GM04504 (cell line): Measurements from ENCODE around the gene DNHD1.

Experiments
- DNase-seq: peaks from one replicate; pipeline ENCODE4 v3.0.0-alpha.2; 2012; ENCODE audit warnings: low read depth

DNHD1 gene

DNA sequence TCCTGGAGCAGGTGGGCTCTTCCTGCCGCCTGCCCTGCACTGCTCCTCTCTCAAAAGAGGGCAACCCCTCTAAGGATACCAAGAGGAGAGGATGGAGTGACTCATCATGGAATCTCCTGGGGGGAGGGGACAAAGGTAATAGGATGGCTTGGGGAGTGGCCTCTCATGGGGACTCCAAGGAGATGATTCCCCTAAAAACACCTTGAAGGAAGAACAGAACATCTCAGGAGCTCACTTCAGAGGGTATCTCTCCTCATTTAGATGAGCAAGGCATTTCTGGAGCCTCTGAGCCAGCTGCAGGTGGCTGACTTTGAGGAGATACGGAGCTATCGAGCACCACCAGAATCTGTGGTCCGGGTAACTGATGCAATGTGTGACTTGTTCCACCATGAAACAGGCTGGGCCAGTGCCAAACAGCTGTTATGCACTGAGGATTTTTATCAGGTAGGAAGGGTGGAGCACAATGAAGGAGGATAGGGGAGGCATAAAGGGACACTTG, 66.1 kb downstream of the DNHD1 start:
- DNase-seq: no peak

DNA sequence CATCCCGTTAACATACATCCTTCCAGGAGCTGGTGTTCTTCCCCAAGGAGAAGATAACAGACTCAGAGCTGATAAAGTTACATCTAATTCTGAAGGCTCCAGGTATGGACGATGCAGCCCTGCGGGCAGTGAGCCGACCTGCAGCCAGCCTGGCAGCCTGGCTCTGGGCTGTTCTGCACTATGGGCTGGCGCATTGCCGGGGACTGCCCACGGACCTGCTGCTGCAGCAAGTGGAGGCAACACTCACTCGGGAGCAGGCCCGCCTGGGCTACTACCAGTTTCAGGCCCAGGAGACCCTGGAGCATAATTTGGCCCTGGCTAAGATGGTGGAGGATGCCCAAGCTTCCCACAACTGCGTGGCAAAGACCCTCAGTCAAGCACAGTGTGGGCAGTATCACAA, 66.6 kb downstream of the DNHD1 start:
- no peak for DNase-seq

DNA sequence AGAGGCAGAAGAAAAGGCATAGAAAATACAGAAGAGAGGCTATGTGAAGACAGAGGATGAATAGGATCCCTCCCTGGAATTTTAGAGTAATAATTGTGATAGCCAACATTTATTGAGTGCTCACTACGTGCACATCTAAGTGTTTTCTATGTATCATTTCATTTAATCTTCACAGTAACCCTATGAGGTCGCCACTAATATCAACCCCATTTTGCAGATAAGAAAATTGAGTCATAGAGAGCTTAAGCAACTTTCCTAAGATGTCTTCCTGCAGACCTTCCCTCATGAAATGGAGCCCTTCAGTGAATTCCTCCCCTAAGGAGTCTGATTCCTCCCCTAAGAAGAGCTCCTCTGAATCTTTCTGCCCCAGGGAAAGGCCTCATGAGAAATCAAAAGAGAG, 68.2 kb downstream of the DNHD1 start:
- DNase-seq: no peak

DNA sequence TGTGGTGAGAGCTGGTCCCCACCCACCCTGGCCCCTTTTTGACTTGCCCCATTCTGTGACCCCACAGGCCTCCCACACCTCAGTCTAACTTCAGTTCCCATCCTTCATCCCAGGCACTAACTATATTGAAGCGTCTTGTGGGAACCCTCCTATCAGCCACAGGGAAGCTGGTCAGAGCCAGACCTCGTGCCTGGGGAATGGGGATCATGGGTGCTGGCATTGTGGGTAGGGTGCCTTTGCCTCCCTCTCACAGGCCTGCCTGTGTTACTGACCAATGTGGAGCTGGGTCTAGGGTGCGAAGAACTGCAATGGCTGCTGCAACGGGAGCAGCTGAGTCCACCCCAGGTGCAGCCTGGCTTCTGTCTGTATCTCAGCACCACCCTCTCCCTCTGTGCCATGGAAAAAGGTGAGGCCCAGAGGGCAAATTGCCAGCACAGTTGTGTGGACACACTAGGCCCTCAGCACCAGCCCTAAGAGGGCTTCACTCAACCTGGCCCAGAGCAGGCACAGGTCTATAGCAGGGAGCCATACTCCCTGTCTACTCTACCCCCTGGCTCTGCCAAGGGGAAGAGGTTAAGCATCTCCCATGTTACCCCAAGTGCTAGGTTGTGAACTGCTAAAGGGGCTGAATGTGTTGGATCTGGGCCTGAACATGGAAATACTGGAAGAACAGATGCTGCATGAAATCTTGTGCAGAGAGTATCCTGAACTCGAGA, 69.1 kb downstream of the DNHD1 start:
- DNase-seq: no peak

DNA sequence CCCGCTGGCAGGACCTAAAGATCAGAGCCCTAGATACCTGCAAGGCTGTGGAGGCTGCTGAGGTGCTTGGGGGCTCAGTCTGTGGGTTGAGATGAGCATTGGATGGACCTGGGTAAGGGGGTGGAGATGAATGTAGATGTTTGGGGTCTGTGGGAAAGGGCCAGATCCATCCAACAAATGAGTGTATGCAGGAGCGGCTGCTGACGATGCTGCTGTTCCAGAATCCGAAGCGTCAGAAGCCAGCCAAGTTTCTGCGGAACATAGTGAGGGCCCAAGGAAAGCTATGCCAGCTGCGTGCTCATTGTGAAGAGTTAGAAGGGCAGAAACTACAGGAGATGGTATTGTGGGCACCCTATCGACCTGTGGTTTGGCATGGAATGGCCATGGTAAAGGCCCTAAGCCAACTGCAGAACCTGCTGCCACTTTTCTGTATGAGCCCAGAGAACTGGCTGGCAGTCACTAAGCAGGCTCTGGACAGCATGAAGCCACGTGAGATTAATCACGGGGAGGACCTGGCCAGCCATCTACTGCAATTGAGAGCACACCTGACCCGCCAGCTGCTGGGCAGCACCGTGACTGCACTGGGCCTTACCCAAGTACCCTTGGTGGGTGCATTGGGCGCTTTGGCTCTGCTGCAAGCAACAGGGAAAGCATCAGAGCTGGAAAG, 69.8 kb downstream of the DNHD1 start:
- no peak for DNase-seq

DNA sequence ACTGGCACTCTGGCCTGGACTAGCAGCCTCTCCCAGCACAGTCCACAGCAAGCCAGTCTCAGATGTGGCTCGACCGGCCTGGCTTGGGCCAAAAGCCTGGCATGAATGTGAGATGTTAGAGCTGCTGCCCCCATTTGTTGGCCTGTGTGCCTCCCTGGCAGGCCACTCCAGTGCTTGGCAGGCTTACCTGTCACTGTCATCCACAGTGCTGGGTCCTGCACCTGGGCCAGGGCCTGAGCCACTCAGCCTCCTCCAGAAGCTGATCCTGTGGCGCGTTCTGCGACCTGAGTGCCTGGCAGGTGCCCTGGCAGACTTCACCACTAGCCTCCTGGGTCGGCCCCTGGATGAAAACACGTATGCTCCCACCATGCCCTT, 70.3 kb downstream of the DNHD1 start:
- DNase-seq: no peak

DNA sequence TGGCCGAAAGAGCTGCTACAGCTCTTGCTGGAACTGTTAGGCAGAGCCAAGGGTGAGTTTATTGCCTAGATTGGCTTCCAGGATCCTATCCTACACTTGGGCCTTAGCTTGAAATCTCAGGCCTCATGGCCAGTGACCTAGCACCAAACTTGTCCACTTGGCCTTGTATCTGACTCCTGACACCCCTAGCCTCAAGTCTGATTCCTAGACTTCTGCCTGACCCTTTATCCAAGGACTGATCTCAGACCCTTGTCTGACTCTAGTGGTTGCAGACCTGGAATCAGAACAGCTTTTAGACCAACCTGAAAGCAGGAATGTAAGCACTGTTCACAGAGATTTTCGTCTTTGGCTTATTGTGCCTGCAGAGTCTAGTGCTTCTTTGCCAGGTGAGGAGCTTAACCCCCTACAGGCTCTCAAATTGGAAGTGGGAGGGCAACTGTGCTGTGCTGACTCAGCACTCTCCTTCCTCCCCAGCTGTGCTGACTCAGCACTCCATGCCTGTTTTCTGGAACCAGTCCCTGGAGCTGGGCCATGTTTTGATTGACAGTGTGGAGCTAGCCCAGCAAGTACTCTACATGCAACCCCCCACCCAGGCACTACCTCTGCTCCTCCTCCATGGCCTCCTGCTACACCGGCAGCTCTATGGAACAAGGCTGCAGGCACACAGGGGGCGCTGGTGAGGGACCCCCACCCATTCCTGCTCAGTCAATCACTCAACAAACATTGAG, 71.3 kb downstream of the DNHD1 start:
- DNase-seq: peak; percentile 38

DNA sequence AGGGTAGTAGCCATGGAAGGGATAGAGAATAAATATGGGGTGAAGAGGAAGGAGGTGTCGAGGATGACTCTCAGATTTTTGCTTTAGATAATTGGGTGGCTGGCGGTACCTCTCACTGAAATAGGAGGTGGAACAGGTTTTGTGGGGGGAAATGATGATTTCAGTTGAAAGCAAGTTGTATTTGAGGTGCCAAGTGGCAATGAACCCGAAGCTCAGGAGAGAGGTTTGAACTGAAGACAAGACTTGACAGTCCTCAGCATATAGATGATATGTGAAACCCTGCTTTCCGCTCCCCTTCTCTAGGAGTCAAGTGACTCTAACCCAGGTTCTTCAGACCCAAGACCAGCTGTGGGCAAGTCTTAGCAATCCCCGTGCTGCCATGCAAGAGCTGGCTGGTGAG, 72.6 kb downstream of the DNHD1 start:
- no peak for DNase-seq

DNA sequence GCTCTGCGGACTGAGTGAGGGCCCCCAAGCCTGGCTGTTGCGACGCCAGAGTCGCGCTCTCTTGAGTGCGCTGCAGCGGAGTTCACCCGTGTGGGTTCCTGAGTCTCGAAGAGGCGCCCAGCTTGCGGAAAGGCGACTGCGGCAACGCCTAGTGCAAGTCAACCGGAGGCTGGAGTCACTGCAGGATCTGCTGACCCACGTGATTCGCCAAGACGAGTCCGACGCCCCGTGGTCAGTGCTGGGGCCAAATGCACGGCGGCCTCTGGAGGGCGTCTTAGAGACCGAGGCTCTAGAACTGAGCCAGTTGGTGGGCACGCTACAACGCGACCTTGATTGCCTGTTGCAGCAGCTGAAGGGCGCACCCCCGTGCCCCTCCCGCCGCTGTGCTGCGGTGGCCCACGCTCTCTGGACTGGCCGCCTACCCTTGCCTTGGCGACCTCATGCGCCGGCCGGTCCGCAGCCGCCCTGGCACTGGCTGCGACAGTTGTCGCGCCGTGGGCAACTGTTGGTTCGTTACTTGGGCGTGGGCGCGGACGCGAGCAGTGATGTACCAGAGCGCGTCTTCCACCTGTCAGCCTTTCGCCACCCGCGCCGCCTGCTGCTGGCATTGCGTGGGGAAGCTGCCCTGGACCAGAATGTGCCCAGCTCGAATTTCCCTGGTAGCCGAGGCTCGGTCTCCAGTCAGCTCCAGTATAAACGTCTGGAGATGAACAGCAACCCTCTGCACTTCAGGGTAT, 73.8 kb downstream of the DNHD1 start:
- no peak for DNase-seq

DNA sequence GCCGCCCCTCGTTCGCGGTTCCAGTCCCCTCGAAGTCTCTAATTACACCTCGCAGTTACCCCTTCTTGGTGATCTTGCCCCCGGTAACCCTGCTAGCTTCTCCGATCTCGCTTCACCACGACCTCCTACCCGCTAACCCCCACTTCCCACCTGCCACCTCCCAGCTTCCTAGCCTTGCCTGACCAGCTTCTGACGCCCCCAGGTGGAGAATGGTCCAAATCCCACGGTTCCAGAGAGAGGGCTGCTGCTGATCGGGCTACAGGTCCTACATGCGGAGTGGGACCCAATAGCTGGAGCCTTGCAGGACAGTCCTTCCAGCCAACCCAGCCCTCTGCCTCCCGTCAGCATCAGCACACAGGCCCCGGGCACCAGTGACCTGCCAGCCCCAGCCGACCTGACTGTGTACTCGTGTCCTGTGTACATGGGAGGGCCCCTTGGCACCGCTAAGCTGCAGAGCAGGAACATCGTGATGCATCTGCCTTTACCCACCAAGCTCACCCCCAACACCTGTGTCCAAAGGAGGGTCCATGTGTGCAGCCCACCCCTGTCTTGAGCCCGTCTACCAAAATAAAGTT, 74.4 kb downstream of the DNHD1 start:
- DNase-seq: no peak

DNA sequence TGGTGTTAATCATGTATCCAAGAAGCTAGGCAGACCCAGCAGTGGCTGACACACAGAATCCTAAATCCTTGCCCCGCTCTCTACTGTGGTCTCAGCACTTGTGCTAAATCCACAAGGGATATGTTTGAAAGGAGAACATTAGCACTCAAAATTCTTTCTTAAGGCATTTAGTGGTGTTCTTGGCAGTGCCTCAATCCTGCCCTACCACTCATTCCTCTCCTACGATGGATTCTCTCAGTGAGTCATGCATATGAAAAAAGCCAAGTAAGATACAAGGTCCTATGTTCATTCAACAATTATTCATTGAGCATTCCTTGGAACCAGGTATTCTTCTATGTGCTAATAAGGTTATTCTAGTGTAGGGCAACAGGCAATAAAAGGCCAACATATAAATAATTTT, 75.1 kb downstream of the DNHD1 start:
- peak; percentile 44 for DNase-seq

DNA sequence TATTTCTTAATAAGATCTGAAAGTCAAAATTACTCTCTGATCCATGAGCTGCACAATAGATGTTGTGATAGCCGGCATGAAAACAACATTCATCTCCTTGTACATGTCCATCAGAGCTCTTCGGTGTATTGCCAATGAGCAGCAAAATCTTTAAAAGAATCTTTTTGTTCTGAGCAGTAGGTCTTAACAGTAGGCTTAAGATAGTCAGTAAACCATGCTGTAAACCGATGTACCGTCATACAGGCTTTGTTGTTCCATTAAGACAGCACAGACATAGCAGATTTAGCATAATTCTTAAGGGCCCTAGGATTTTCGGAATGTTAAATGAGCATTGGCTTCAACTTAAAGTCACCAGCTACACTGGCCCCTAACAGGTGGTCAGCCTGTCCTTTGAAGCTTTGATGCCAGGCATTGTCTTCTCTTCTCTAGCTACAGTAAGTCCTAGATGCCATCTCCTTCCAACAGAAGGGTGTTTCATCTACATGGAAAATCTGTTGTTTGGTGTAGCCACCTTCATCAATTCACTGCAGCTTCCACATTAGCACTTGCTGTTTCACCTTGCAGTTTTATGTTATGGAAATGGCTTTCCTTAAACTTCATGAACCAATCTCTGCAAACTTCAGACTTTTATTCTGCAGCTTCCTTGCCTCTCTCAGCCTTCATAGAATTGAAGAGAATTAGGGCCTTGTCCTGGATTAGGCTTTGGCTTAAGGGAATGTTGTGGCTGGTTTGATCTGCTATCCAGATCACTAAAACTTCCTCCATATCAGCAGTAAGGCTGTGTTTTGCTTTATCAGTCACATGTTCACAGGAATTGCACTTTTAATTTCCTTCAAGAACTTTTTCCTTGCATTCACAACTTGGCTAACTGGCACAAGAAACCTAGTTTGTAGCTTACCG, 78.0 kb downstream of the DNHD1 start:
- DNase-seq: no peak

DNA sequence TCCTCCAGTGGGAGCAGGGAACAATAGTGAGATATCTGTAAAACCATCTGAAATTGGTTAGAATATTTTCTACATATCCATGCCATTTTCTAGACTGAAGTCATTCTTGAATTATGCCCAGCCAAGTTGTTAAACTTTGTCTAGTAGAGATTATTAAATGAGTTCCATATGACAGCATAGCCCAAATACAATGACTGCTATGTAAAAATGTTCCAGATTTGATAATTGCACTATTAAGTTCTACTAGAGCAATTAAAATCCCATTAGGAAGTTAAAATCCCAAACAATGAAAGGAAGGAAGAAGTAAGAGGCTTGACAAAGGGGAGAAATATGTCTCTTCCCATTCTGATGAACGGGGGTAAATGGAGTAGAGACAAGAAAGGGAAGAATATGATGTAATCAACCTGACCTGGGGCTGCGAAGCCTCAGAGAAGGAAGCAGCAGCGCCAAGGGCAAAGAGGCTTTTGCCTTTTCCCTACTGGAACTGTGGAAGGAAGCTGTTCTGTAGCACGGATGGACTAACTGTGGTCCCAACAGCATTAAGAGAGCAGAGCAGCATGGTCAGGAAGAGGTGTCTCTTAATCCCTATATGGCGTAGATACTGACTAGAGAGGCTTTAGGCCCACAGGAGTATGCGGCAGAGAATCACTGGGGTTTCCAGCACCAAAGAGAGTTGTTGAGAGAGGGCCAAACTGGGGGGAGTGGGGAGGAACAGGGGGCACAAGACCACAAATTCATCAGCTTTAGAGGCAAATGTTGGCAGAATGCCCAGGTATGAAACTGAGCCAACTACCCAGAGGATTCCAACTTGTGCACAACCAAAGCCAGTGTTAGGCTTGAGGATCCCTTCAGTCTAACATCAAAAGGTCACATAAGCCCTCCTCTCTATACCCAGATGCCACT, 79.6 kb downstream of the DNHD1 start:
- peak; percentile 73 for DNase-seq

DNA sequence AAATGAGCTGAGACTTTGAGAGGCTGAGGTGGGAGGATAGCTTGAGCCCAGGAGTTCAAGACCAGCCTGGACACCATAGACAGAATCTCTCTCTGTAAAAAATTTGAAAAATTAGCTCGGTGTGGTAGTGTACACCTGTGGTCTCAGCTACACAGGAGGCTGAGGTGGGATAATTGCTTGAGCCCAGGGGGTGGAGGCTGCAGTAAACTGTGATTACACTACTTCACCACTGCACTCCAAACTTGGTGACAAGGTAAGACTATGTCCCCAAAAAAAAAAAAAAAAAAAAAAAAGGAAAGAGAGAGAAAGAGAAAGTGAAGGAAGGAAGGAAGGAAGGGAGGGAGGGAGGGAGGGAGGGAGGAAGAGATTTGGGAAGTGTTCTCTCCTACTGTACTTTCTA, 81.1 kb downstream of the DNHD1 start:
- DNase-seq: no peak

DNA sequence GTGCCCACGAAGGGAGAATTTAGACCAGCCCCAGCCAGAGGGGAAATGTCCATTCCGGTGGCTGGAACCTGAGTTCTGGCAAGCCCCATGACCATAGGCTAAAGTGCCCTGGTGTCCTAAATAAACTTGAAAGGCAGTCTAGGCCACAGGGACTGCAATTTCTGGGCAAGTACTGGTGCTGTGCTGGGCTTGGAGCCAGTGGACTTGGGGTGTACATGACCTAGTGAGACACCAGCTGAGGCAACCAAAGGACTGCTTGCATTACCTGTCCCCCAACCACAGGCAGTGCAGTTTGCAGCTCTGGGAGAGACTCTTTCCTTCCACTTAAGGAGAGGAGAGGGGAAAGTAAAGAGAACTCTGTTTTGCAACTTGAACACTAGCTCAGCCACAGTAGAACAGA, 82.6 kb downstream of the DNHD1 start:
- DNase-seq: no peak

DNA sequence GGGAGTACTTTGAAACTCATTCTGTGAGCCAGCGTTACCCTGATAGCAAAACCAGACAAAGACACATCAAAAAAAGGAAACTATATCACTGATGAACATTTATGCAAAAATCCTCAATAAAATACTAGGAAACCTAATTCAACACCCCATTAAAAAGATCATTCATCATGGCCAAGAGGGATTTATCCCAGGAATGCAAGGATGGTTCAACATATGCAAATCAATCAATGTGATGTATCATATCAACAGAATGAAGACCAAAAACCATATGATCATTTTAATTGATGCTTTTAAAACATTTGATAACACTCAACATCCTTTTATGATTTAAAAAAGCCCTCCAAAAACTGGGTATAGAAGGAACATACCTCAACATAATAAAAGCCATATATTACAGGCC, 86.5 kb downstream of the DNHD1 start:
- no peak for DNase-seq

DNA sequence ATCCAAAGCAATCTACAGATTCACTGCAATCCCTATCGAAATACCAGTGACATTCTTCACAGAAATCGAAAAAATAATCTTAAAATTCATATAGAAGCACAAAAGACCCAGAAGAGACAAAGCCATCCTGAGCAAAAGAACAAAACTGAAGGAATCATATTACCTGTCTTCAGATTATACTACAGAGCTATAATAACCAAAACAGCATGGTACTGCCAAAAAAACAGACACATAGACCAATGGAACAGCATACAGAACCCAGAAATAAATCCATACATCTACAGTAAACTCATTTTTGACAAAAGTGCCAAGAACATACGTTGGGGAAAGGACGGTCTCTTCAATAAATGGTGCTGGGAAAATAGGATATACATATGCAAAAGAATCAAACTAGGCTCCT, 87.4 kb downstream of the DNHD1 start:
- DNase-seq: no peak

DNA sequence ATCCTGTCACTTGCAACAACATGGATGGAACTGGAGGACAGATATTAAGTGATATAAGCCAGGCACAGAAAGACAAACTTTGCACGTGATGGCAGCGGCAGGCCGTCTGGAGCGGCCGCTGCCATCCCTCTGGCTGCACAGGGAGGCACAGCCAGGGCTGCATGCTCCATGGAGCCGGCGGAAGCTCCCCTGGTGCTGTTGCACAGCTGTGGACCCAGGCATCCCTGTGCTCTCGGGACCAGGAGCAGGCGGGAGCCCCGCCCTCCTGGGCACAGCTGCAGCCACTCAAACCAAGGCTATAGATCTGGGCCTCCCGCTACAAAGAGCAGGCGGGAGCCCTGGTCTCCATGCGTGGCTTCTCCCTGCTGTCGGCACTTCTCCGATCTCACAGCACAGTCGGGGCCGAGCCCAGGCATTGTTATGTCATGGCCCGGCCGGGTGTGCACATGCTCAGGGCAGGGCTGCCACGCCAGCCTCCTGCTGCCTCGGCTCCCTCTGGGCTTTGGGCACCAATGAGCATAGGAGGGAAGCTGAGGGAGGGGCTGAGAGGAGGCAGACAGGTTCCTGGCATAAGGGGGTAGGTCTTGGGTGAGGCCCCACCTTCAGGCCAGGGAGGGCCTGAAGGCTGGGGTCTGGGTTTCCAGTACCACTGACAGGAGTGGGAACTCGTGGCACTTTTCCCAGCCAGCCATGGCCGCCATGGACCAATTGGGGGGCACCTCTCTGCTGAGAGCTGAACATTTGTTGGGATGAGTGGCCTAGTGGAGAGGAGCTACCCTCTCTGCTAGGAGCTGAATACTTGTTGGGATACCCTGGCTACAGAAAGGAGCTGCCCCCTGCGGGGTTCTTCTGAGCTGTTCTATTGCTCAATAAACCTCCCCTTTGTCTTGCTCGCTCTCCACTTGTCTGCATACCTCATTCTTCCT, 89.6 kb downstream of the DNHD1 start:
- no peak for DNase-seq
